Iris pigment epithelial cell (primary cell): Measurements from ENCODE around the gene OR6K3.

ENCODE experiments used
- DNase-seq: peaks from one replicate; pipeline ENCODE4 v3.0.0-alpha.2; 2011; ENCODE audit warnings: low read depth

Gene OR6K3

DNA sequence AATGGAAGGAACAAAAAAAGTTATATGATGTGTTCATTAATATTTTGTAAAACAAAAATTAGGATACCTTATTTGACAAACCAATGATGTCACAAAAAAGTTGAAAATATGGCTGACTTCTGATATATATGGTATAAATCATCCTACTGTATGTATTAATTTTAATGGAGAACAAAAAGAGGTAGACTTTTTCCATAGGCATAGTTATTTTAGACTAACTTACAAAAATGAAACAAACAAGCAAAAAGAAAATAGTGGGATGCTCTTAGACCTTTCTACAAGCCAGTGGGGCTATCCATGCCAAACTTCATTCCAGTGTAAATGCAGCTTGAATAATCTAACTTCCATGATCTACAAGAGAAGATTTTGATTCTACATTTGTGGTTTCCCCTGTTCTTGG lies 33.5 kb downstream of the OR6K3 start:
- no peak for DNase-seq

DNA sequence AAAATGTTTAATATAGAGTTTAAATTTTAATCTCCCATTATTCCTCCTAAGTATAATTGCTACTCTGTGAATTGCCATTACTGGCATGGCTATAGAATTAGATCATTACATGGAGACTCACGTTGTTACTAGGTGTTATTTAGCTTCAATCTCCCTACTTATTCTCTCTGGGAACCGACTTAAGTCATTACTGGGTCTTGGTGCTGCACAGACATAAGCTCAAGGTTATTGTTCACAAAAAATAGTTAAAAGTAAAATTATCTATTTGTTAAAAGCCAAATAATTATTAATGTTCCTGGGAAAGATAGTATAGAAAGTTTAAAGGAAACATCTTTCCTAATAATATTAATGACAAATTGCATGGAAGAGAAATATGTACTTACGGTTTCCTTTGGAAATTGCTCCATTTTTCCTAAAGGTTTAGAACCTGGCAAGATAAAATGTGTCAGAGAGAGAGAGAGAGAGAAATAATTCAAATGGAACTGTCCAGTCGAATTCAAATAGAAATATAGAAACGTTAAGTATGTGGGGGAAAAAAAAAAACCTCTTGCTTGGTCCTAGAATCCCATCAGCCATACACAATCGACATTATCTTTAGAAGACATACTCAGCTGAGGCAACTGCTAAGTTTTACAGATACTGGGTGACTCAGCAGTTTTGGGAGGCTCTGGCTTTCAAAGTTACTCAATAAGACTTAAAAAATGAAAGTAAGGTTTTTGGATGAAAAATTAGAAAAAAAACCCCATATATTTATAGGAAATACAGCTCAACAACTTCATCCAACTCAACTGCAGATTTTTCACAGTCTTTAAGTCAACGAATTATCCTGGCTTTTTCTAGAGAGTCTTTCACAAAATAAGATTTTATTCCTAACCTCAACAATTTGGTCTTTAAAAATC lies 34.2 kb downstream of the OR6K3 start, which contains the start of gene SPTA1:
TSS of gene SPTA1 (minus strand) at position 605 of the 899 bp plus-strand sequence. CDS start at position 407, 198 bp downstream.
- DNase-seq: peak; percentile 6

GRCh38 chr1:158685085-158685484 lies 35.4 kb downstream of the OR6K3 start:
- DNase-seq: no peak

GRCh38 chr1:158681606-158682005 lies 38.9 kb downstream of the OR6K3 start:
- no peak for DNase-seq

GRCh38 chr1:158679289-158679688 lies 41.2 kb downstream of the OR6K3 start:
- DNase-seq: no peak

- no peak for DNase-seq
Observed at GRCh38 chr1:158675563-158676323, 44.8 kb downstream of the OR6K3 start.

DNA sequence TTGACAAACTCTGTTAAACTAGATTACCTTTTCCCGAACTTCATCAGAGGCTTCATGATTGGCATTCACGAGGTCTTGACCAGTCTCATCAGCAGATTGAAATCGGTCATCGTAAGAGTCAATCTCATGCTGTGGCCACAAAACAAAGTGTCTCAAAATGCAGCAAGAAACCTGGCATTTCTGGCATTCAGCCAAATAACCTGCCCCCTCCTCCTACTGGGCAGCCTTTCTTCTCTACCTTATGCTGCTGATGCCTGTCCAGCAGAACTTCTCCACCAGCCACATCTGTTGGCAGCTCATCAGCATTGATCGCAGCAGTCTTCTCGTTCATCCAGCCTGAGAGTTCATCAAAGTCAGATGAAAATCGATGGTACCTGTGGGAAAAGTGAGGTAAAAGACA lies 46.2 kb downstream of the OR6K3 start:
- DNase-seq: no peak
